H1 (cell line): ENCODE measurements around the gene DPYD. TPM values are rescaled to one million over a fixed set of nuclear protein-coding genes. Genes with fewer than 3 reads are reported as not detected.

ENCODE experiments used
- CTCF ChIA-PET: fragments of 300-600 bp; sonication (Branson Sonifier 250); formaldehyde crosslinking; loops from one replicate; lab custom pipeline; 2021; ENCODE audit not compliant: partially characterized antibody; lab: Charles Lee
- POLR2A ChIA-PET: fragments of 300-600 bp; sonication (Branson Sonifier 250); formaldehyde crosslinking; loops from one replicate; lab custom pipeline; 2021; ENCODE audit warnings: inconsistent platforms; ENCODE audit not compliant: partially characterized antibody; lab: Charles Lee
- DNase-seq, 2 experiments: peaks; one replicate each; pipeline versions ENCODE4 v3.0.0 to v3.0.0-alpha.2; 2010 to 2022; ENCODE audit warnings: low spot score in 2 of 2, low read depth in 1 of 2, mixed read lengths in 1 of 2
- FAIRE-seq: peaks from 2 replicates; lab custom pipeline; 2011; peaks lifted over from hg19 to GRCh38; lab: Jason Lieb, UNC
- H2AFZ ChIP-seq: 2 replicates; pipeline ENCODE4 v1.8.1; 2012; ENCODE audit warnings: low read length, inconsistent platforms
- H2AK5ac ChIP-seq: 2 replicates; pipeline ENCODE4 v1.6.1; 2013; ENCODE audit warnings: low read depth, low read length
- H2BK120ac ChIP-seq: replicated peaks from 2 replicates; pipeline ENCODE3; 2013; ENCODE audit warnings: low read depth, low read length, inconsistent platforms
- H2BK12ac ChIP-seq: 2 replicates; pipeline ENCODE4 v1.6.1; 2013; ENCODE audit warnings: low read depth, low read length
- H2BK15ac ChIP-seq: 2 replicates; pipeline ENCODE4 v1.6.1; 2013; ENCODE audit warnings: low read length
- H2BK20ac ChIP-seq: 2 replicates; pipeline ENCODE4 v1.6.1; 2013; ENCODE audit warnings: low read length
- H2BK5ac ChIP-seq: 2 replicates; pipeline ENCODE4 v1.6.1; 2013; ENCODE audit warnings: low read depth, low read length
- H3K14ac ChIP-seq: 2 replicates; pipeline ENCODE4 v1.6.1; 2013; ENCODE audit warnings: inconsistent platforms; ENCODE audit not compliant: insufficient read length
- H3K18ac ChIP-seq: 2 replicates; pipeline ENCODE4 v1.6.1; 2013; ENCODE audit warnings: low read length; ENCODE audit errors: extremely low read depth
- H3K23ac ChIP-seq: 2 replicates; pipeline ENCODE4 v1.6.1; 2013; ENCODE audit warnings: inconsistent platforms; ENCODE audit not compliant: insufficient read length
- H3K23me2 ChIP-seq: 2 replicates; pipeline ENCODE4 v1.6.1; 2013; ENCODE audit warnings: low read depth, low read length
- H3K27ac ChIP-seq: 2 replicates; pipeline ENCODE4 v1.6.1; 2011; ENCODE audit warnings: low read depth, low read length, inconsistent platforms
- H3K27me3 ChIP-seq, 4 experiments: replicated peaks in 1 of 4; 1 replicate in 1 of 4; 2 replicates in 3 of 4; pipeline versions ENCODE4 v1.6.1 to v1.8.1; 2011 to 2013; ENCODE audit warnings: low read length in 3 of 4, mild to moderate bottlenecking in 3 of 4, inconsistent platforms in 2 of 4, mixed read lengths in 2 of 4, moderate library complexity in 1 of 4; ENCODE audit not compliant: control insufficient read depth in 3 of 4, insufficient read depth in 3 of 4; ENCODE audit errors: extremely low read depth in 1 of 4
- H3K36me3 ChIP-seq, 4 experiments: 2 replicates each; pipeline versions ENCODE4 v1.6.1 to v1.8.1; 2011 to 2013; ENCODE audit warnings: mild to moderate bottlenecking in 4 of 4, low read length in 3 of 4, moderate library complexity in 2 of 4, control low read depth in 1 of 4, inconsistent platforms in 1 of 4; ENCODE audit not compliant: insufficient read depth in 4 of 4, control insufficient read depth in 2 of 4
- H3K4ac ChIP-seq: replicated peaks from 2 replicates; pipeline ENCODE3; 2013; ENCODE audit warnings: low read length, low read depth, mixed read lengths, inconsistent platforms; ENCODE audit not compliant: insufficient read length
- H3K4me1 ChIP-seq, 4 experiments: replicated peaks in 1 of 4; 1 replicate in 1 of 4; 2 replicates in 3 of 4; pipeline versions ENCODE4 v1.6.1 to v1.8.1; 2011 to 2013; ENCODE audit warnings: low read length in 3 of 4, inconsistent platforms in 2 of 4, mixed read lengths in 1 of 4; ENCODE audit not compliant: insufficient read depth in 4 of 4, control insufficient read depth in 3 of 4
- H3K4me2 ChIP-seq, 2 experiments: 2 replicates each; pipeline versions ENCODE4 v1.6.1 to v1.8.1; 2011 to 2013; ENCODE audit warnings: low read depth in 2 of 2, low read length in 2 of 2, control low read depth in 1 of 2, inconsistent platforms in 1 of 2, mild to moderate bottlenecking in 1 of 2; ENCODE audit not compliant: insufficient read depth in 1 of 2
- H3K4me3 ChIP-seq, 4 experiments: fragments of 200-600, 300-600 bp in 1 of 4; sonication (generic), shearing (Covaris generic), sonication (Bioruptor Twin) in 1 of 4; 2 replicates each; pipeline versions ENCODE4 v1.5.1 to v1.8.1; 2011 to 2016; ENCODE audit warnings: low read length in 4 of 4, low read depth in 3 of 4, control low read depth in 2 of 4, inconsistent platforms in 2 of 4, mild to moderate bottlenecking in 2 of 4, mixed read lengths in 1 of 4, moderate library complexity in 1 of 4; ENCODE audit not compliant: insufficient read depth in 2 of 4; ENCODE audit errors: extremely low read depth in 1 of 4
- H3K56ac ChIP-seq: replicated peaks from 2 replicates; pipeline ENCODE3; 2013; ENCODE audit warnings: low read depth, mild to moderate bottlenecking, mixed read lengths, low read length, inconsistent platforms; ENCODE audit not compliant: insufficient read length
- H3K79me1 ChIP-seq: 2 replicates; pipeline ENCODE4 v1.6.1; 2013; ENCODE audit warnings: low read depth, low read length, control low read depth
- H3K79me2 ChIP-seq, 2 experiments: 2 replicates each; pipeline versions ENCODE4 v1.6.1 to v1.8.1; 2012 to 2013; ENCODE audit warnings: low read length in 2 of 2, mild to moderate bottlenecking in 2 of 2, inconsistent platforms in 1 of 2; ENCODE audit not compliant: insufficient read depth in 2 of 2, control insufficient read depth in 1 of 2
- H3K9ac ChIP-seq, 4 experiments: replicated peaks in 1 of 4; 1 replicate in 1 of 4; 2 replicates in 3 of 4; pipeline versions ENCODE4 v1.6.1 to v1.8.1; 2011 to 2013; ENCODE audit warnings: low read depth in 3 of 4, low read length in 3 of 4, control low read depth in 2 of 4, mild to moderate bottlenecking in 2 of 4, moderate library complexity in 2 of 4, inconsistent platforms in 1 of 4; ENCODE audit errors: extremely low read depth in 1 of 4
- H3K9me3 ChIP-seq, 2 experiments: 2 replicates each; pipeline versions ENCODE4 v1.6.1 to v1.8.1; 2012 to 2013; ENCODE audit warnings: mild to moderate bottlenecking in 2 of 2, moderate library complexity in 2 of 2, control low read depth in 1 of 2, inconsistent platforms in 1 of 2, low read depth in 1 of 2, low read length in 1 of 2, mixed read lengths in 1 of 2; ENCODE audit not compliant: insufficient read depth in 2 of 2
- H4K20me1 ChIP-seq, 2 experiments: replicated peaks in 1 of 2; 2 replicates each; pipeline versions ENCODE3 to v1.8.1; 2011 to 2013; ENCODE audit warnings: inconsistent platforms in 2 of 2, low read length in 2 of 2, mild to moderate bottlenecking in 1 of 2; ENCODE audit not compliant: insufficient read depth in 2 of 2, control insufficient read depth in 1 of 2
- H4K5ac ChIP-seq: 2 replicates; pipeline ENCODE4 v1.6.1; 2013; ENCODE audit warnings: low read length, low read depth, mixed read lengths, inconsistent platforms; ENCODE audit not compliant: insufficient read length
- H4K8ac ChIP-seq: 2 replicates; pipeline ENCODE4 v1.8.0; 2013; ENCODE audit warnings: mild to moderate bottlenecking, moderate library complexity, low read length, inconsistent platforms; ENCODE audit not compliant: insufficient read depth; ENCODE audit errors: extremely low read depth
- H4K91ac ChIP-seq: replicated peaks from 2 replicates; pipeline ENCODE3; 2013; ENCODE audit warnings: low read length, mixed read lengths, inconsistent platforms; ENCODE audit not compliant: insufficient read length
- JUN ChIP-seq: IDR thresholded peaks from 2 replicates; pipeline ENCODE4 v1.6.1; 2011; ENCODE audit warnings: low read depth, mild to moderate bottlenecking, improper control_type of control experiment, low read length
- KDM5A ChIP-seq: fragments of 200-600 bp; IDR thresholded peaks from 2 replicates; pipeline ENCODE4 v1.7.1; 2012; ENCODE audit warnings: mild to moderate bottlenecking, low read length, inconsistent platforms, mixed read lengths
- POLR2A ChIP-seq, 2 experiments: IDR thresholded peaks; 1 replicate in 1 of 2; 2 replicates in 1 of 2; pipeline ENCODE4 v1.6.1; 2011; ENCODE audit warnings: low read depth in 2 of 2, low read length in 2 of 2, mild to moderate bottlenecking in 2 of 2; ENCODE audit errors: control extremely low read depth in 1 of 2
- SIN3A ChIP-seq, 2 experiments: IDR thresholded peaks in 1 of 2; conservative IDR thresholded peaks in 1 of 2; 2 replicates each; pipeline ENCODE4 v1.6.1; 2011 to 2012; ENCODE audit warnings: low read length in 2 of 2, improper control_type of control experiment in 1 of 2, low read depth in 1 of 2, mild to moderate bottlenecking in 1 of 2
- TEAD4 ChIP-seq: IDR thresholded peaks from 2 replicates; pipeline ENCODE4 v1.6.1; 2012; ENCODE audit warnings: low read depth, low read length, inconsistent platforms, mixed read lengths
- WGBS, 2 experiments: shearing (Covaris generic) in 1 of 2; methylation state at CpG; one replicate each; pipeline versions ENCODE4 v1.1.6 to v1.1.7; 2013 to 2015; ENCODE audit warnings: low lambda C conversion rate in 2 of 2, mixed read lengths in 2 of 2, inconsistent platforms in 1 of 2, low coverage in 1 of 2, missing lambda C conversion rate in 1 of 2; ENCODE audit not compliant: insufficient replicate concordance in 2 of 2, insufficient coverage in 1 of 2, insufficient read length in 1 of 2; ENCODE audit errors: extremely low coverage in 1 of 2, missing lambda C conversion rate in 1 of 2; 5-methylcytosine and 5-hydroxymethylcytosine counted together
- polyA plus RNA-seq, 7 experiments: library from polyadenylated mRNA; depleted of rRNA in 3 of 7; stranded (reverse) in 5 of 7; unstranded in 2 of 7; fragments of >200 nt in 5 of 7; fragments of 200-250 nt in 2 of 7; gene quantifications; 1 replicate in 5 of 7; 2 replicates in 1 of 7; 4 replicates in 1 of 7; pipeline versions ENCODE4 v1.2.1 to v1.2.3, GENCODE V29; 2011 to 2013; ENCODE audit warnings: missing spikeins in 2 of 7, mixed read lengths in 2 of 7
- total RNA-seq: library from RNA; stranded (reverse); fragmentation: NEBNext Ultra II Directional; extraction: Animal tissue kit (Norgen Biotek cat#: 25700); gene quantifications from 2 replicates; pipeline ENCODE4 v1.2.1, GENCODE V29; 2021
- TF ChIP-seq, protein P1 (sequence below): IDR thresholded peaks from 2 replicates; pipeline ENCODE4 v1.6.1; 2012; ENCODE audit warnings: inconsistent platforms

DPYD gene
- total and polyA plus RNA-seq, 2 of the 8 experiments (the other 6 are each of a cell fraction or from before 2014, with no cell fraction given): 0.29 to 0.73 TPM

DNA sequence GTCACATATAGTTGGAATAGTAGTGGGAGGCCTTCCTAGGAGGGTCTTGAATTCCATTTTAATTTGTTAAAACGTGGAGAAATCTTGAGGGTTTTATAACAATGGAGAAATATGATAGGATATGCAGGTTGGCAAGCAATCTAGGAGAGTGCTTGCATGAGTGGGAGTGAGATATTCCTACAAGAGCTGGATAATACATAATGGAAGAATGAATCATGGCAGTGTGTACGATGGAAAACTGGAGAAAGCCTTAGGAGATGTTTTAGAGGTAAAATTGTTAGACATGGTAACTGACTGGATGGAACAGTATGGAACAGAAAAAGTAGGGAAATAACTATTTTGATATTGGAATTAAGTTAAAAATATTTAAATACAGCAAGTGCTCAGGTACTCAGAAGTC lies 846.9 kb downstream of the DPYD start:
- Histone ChIP-seq H3K4ac (no peak overlapping the region), H3K9ac (no peak overlapping the region), H3K14ac (no peak overlapping the region), H3K23ac (no peak overlapping the region), H2AK5ac (no peak overlapping the region), H3K23me2 (no peaks in the 10 kb centered on the region; the same call in 1 of the 2 replicates), H4K20me1 (no peaks in the 10 kb centered on the region), H2BK12ac (no peak overlapping the region), H3K18ac (no peak overlapping the region), H3K36me3 (no peaks in the 10 kb centered on the region), H3K4me1 (no peaks in the 10 kb centered on the region), H2AFZ (no peak overlapping the region), H2BK120ac (no peak overlapping the region), H2BK5ac (no peak overlapping the region), H2BK20ac (no peak overlapping the region), H3K4me3 (no peak overlapping the region), H3K27ac (no peak overlapping the region), H4K8ac (no peak overlapping the region), H3K56ac (no peak overlapping the region), H4K91ac (no peak overlapping the region), H3K79me2 (no peaks in the 10 kb centered on the region), H3K9me3 (no peaks in the 10 kb centered on the region), H4K5ac (no peak overlapping the region), H2BK15ac (no peak overlapping the region), H3K27me3 (no peaks in the 10 kb centered on the region), H3K79me1 (no peaks in the 10 kb centered on the region), H3K4me2 (no peak overlapping the region)
- TF ChIP-seq, protein P1, sequence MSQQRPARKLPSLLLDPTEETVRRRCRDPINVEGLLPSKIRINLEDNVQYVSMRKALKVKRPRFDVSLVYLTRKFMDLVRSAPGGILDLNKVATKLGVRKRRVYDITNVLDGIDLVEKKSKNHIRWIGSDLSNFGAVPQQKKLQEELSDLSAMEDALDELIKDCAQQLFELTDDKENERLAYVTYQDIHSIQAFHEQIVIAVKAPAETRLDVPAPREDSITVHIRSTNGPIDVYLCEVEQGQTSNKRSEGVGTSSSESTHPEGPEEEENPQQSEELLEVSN: no peak
- TF ChIP-seq POLR2A (IDR thresholded peaks at IDR 0.05; ENCODE audit: control extremely low read depth in 1 of 2, low read depth in 2 of 2, low read length in 2 of 2) (no peak), SIN3A (conservative IDR thresholded peaks at IDR 0.05 in 1 of 2, IDR thresholded peaks at IDR 0.05 in 1 of 2; ENCODE audit: low read depth in 1 of 2, low read length in 2 of 2) (no peak), TEAD4 (no peak), KDM5A (no peak), JUN (no peak)
- CTCF ChIA-PET: no interaction called here
- POLR2A ChIA-PET: no interaction called here
- no peak for FAIRE-seq
- WGBS, 2 experiments: 85% methylated on average over 2 of the region's 2 CpGs; no CpG with 5 or more reads in 1 of the 2 experiments
- no peak for DNase-seq
